H1 (cell line): Measurements from ENCODE around the gene CDRT4. TPM values are rescaled to one million over a fixed set of nuclear protein-coding genes. Genes with fewer than 3 reads are reported as not detected.

ENCODE experiments used
- CTCF ChIA-PET: fragments of 300-600 bp; sonication (Branson Sonifier 250); formaldehyde crosslinking; loops from one replicate; lab custom pipeline; 2021; ENCODE audit not compliant: partially characterized antibody; lab: Charles Lee
- POLR2A ChIA-PET: fragments of 300-600 bp; sonication (Branson Sonifier 250); formaldehyde crosslinking; loops from one replicate; lab custom pipeline; 2021; ENCODE audit warnings: inconsistent platforms; ENCODE audit not compliant: partially characterized antibody; lab: Charles Lee
- DNase-seq, 2 experiments: peaks; one replicate each; pipeline versions ENCODE4 v3.0.0 to v3.0.0-alpha.2; 2010 to 2022; ENCODE audit warnings: low spot score in 2 of 2, low read depth in 1 of 2, mixed read lengths in 1 of 2
- FAIRE-seq: peaks from 2 replicates; lab custom pipeline; 2011; peaks lifted over from hg19 to GRCh38; lab: Jason Lieb, UNC
- H2AFZ ChIP-seq: 2 replicates; pipeline ENCODE4 v1.8.1; 2012; ENCODE audit warnings: low read length, inconsistent platforms
- H2AK5ac ChIP-seq: 2 replicates; pipeline ENCODE4 v1.6.1; 2013; ENCODE audit warnings: low read depth, low read length
- H2BK120ac ChIP-seq: replicated peaks from 2 replicates; pipeline ENCODE3; 2013; ENCODE audit warnings: low read depth, low read length, inconsistent platforms
- H2BK12ac ChIP-seq: 2 replicates; pipeline ENCODE4 v1.6.1; 2013; ENCODE audit warnings: low read depth, low read length
- H2BK15ac ChIP-seq: 2 replicates; pipeline ENCODE4 v1.6.1; 2013; ENCODE audit warnings: low read length
- H2BK20ac ChIP-seq: 2 replicates; pipeline ENCODE4 v1.6.1; 2013; ENCODE audit warnings: low read length
- H2BK5ac ChIP-seq: 2 replicates; pipeline ENCODE4 v1.6.1; 2013; ENCODE audit warnings: low read depth, low read length
- H3K14ac ChIP-seq: 2 replicates; pipeline ENCODE4 v1.6.1; 2013; ENCODE audit warnings: inconsistent platforms; ENCODE audit not compliant: insufficient read length
- H3K18ac ChIP-seq: 2 replicates; pipeline ENCODE4 v1.6.1; 2013; ENCODE audit warnings: low read length; ENCODE audit errors: extremely low read depth
- H3K23ac ChIP-seq: 2 replicates; pipeline ENCODE4 v1.6.1; 2013; ENCODE audit warnings: inconsistent platforms; ENCODE audit not compliant: insufficient read length
- H3K23me2 ChIP-seq: 2 replicates; pipeline ENCODE4 v1.6.1; 2013; ENCODE audit warnings: low read depth, low read length
- H3K27ac ChIP-seq: 2 replicates; pipeline ENCODE4 v1.6.1; 2011; ENCODE audit warnings: low read depth, low read length, inconsistent platforms
- H3K27me3 ChIP-seq, 4 experiments: replicated peaks in 1 of 4; 1 replicate in 1 of 4; 2 replicates in 3 of 4; pipeline versions ENCODE4 v1.6.1 to v1.8.1; 2011 to 2013; ENCODE audit warnings: low read length in 3 of 4, mild to moderate bottlenecking in 3 of 4, inconsistent platforms in 2 of 4, mixed read lengths in 2 of 4, moderate library complexity in 1 of 4; ENCODE audit not compliant: control insufficient read depth in 3 of 4, insufficient read depth in 3 of 4; ENCODE audit errors: extremely low read depth in 1 of 4
- H3K36me3 ChIP-seq, 4 experiments: 2 replicates each; pipeline versions ENCODE4 v1.6.1 to v1.8.1; 2011 to 2013; ENCODE audit warnings: mild to moderate bottlenecking in 4 of 4, low read length in 3 of 4, moderate library complexity in 2 of 4, control low read depth in 1 of 4, inconsistent platforms in 1 of 4; ENCODE audit not compliant: insufficient read depth in 4 of 4, control insufficient read depth in 2 of 4
- H3K4ac ChIP-seq: replicated peaks from 2 replicates; pipeline ENCODE3; 2013; ENCODE audit warnings: low read length, low read depth, mixed read lengths, inconsistent platforms; ENCODE audit not compliant: insufficient read length
- H3K4me1 ChIP-seq, 4 experiments: replicated peaks in 1 of 4; 1 replicate in 1 of 4; 2 replicates in 3 of 4; pipeline versions ENCODE4 v1.6.1 to v1.8.1; 2011 to 2013; ENCODE audit warnings: low read length in 3 of 4, inconsistent platforms in 2 of 4, mixed read lengths in 1 of 4; ENCODE audit not compliant: insufficient read depth in 4 of 4, control insufficient read depth in 3 of 4
- H3K4me2 ChIP-seq, 2 experiments: 2 replicates each; pipeline versions ENCODE4 v1.6.1 to v1.8.1; 2011 to 2013; ENCODE audit warnings: low read depth in 2 of 2, low read length in 2 of 2, control low read depth in 1 of 2, inconsistent platforms in 1 of 2, mild to moderate bottlenecking in 1 of 2; ENCODE audit not compliant: insufficient read depth in 1 of 2
- H3K4me3 ChIP-seq, 4 experiments: fragments of 200-600, 300-600 bp in 1 of 4; sonication (generic), shearing (Covaris generic), sonication (Bioruptor Twin) in 1 of 4; 2 replicates each; pipeline versions ENCODE4 v1.5.1 to v1.8.1; 2011 to 2016; ENCODE audit warnings: low read length in 4 of 4, low read depth in 3 of 4, control low read depth in 2 of 4, inconsistent platforms in 2 of 4, mild to moderate bottlenecking in 2 of 4, mixed read lengths in 1 of 4, moderate library complexity in 1 of 4; ENCODE audit not compliant: insufficient read depth in 2 of 4; ENCODE audit errors: extremely low read depth in 1 of 4
- H3K56ac ChIP-seq: replicated peaks from 2 replicates; pipeline ENCODE3; 2013; ENCODE audit warnings: low read depth, mild to moderate bottlenecking, mixed read lengths, low read length, inconsistent platforms; ENCODE audit not compliant: insufficient read length
- H3K79me1 ChIP-seq: 2 replicates; pipeline ENCODE4 v1.6.1; 2013; ENCODE audit warnings: low read depth, low read length, control low read depth
- H3K79me2 ChIP-seq, 2 experiments: 2 replicates each; pipeline versions ENCODE4 v1.6.1 to v1.8.1; 2012 to 2013; ENCODE audit warnings: low read length in 2 of 2, mild to moderate bottlenecking in 2 of 2, inconsistent platforms in 1 of 2; ENCODE audit not compliant: insufficient read depth in 2 of 2, control insufficient read depth in 1 of 2
- H3K9ac ChIP-seq, 4 experiments: replicated peaks in 1 of 4; 1 replicate in 1 of 4; 2 replicates in 3 of 4; pipeline versions ENCODE4 v1.6.1 to v1.8.1; 2011 to 2013; ENCODE audit warnings: low read depth in 3 of 4, low read length in 3 of 4, control low read depth in 2 of 4, mild to moderate bottlenecking in 2 of 4, moderate library complexity in 2 of 4, inconsistent platforms in 1 of 4; ENCODE audit errors: extremely low read depth in 1 of 4
- H3K9me3 ChIP-seq, 2 experiments: 2 replicates each; pipeline versions ENCODE4 v1.6.1 to v1.8.1; 2012 to 2013; ENCODE audit warnings: mild to moderate bottlenecking in 2 of 2, moderate library complexity in 2 of 2, control low read depth in 1 of 2, inconsistent platforms in 1 of 2, low read depth in 1 of 2, low read length in 1 of 2, mixed read lengths in 1 of 2; ENCODE audit not compliant: insufficient read depth in 2 of 2
- H4K20me1 ChIP-seq, 2 experiments: replicated peaks in 1 of 2; 2 replicates each; pipeline versions ENCODE3 to v1.8.1; 2011 to 2013; ENCODE audit warnings: inconsistent platforms in 2 of 2, low read length in 2 of 2, mild to moderate bottlenecking in 1 of 2; ENCODE audit not compliant: insufficient read depth in 2 of 2, control insufficient read depth in 1 of 2
- H4K5ac ChIP-seq: 2 replicates; pipeline ENCODE4 v1.6.1; 2013; ENCODE audit warnings: low read length, low read depth, mixed read lengths, inconsistent platforms; ENCODE audit not compliant: insufficient read length
- H4K8ac ChIP-seq: 2 replicates; pipeline ENCODE4 v1.8.0; 2013; ENCODE audit warnings: mild to moderate bottlenecking, moderate library complexity, low read length, inconsistent platforms; ENCODE audit not compliant: insufficient read depth; ENCODE audit errors: extremely low read depth
- H4K91ac ChIP-seq: replicated peaks from 2 replicates; pipeline ENCODE3; 2013; ENCODE audit warnings: low read length, mixed read lengths, inconsistent platforms; ENCODE audit not compliant: insufficient read length
- BACH1 ChIP-seq: IDR thresholded peaks from 2 replicates; pipeline ENCODE4 v1.6.1; 2012; ENCODE audit warnings: low read length, improper control_type of control experiment
- CREB1 ChIP-seq: IDR thresholded peaks from 2 replicates; pipeline ENCODE4 v1.6.1; 2012; ENCODE audit warnings: inconsistent platforms
- E2F6 ChIP-seq: IDR thresholded peaks from 2 replicates; pipeline ENCODE4 v1.6.1; 2012; ENCODE audit warnings: inconsistent platforms
- FOSL1 ChIP-seq: IDR thresholded peaks from 2 replicates; pipeline ENCODE4 v1.6.1; 2011; ENCODE audit warnings: mild to moderate bottlenecking, low read depth, low read length, moderate library complexity; ENCODE audit not compliant: insufficient read depth
- GTF2F1 ChIP-seq: IDR thresholded peaks from 2 replicates; pipeline ENCODE4 v1.6.1; 2012; ENCODE audit warnings: low read depth, low read length, improper control_type of control experiment, borderline replicate concordance
- KDM4A ChIP-seq: IDR thresholded peaks from one replicate; pipeline ENCODE4 v1.7.1; 2012; ENCODE audit warnings: low read depth, mild to moderate bottlenecking, moderate library complexity, low read length, inconsistent platforms; ENCODE audit not compliant: severe bottlenecking
- MAX ChIP-seq: IDR thresholded peaks from 2 replicates; pipeline ENCODE4 v1.6.1; 2012; ENCODE audit warnings: inconsistent platforms
- PHF8 ChIP-seq: fragments of 200-600 bp; sonication (generic); conservative IDR thresholded peaks from 2 replicates; pipeline ENCODE4 v1.7.1; 2012; ENCODE audit warnings: low read depth, mild to moderate bottlenecking, inconsistent platforms, low read length, moderate library complexity
- POLR2A ChIP-seq, 2 experiments: IDR thresholded peaks; 1 replicate in 1 of 2; 2 replicates in 1 of 2; pipeline ENCODE4 v1.6.1; 2011; ENCODE audit warnings: low read depth in 2 of 2, low read length in 2 of 2, mild to moderate bottlenecking in 2 of 2; ENCODE audit errors: control extremely low read depth in 1 of 2
- POU5F1 ChIP-seq: IDR thresholded peaks from 2 replicates; pipeline ENCODE4 v1.6.1; 2011; ENCODE audit warnings: low read depth, mild to moderate bottlenecking, low read length, moderate library complexity
- RNF2 ChIP-seq: fragments of 200-900, 300-1000 bp; sonication (generic); IDR thresholded peaks from 2 replicates; pipeline ENCODE4 v1.7.1; 2016; ENCODE audit warnings: borderline replicate concordance, low read depth, mild to moderate bottlenecking, antibody characterized with exemption, low read length; ENCODE audit not compliant: poor library complexity, severe bottlenecking; ENCODE audit errors: missing control alignments
- SIX5 ChIP-seq: IDR thresholded peaks from 2 replicates; pipeline ENCODE4 v1.6.1; 2011; ENCODE audit warnings: mild to moderate bottlenecking, low read depth, low read length
- SP2 ChIP-seq: IDR thresholded peaks from 2 replicates; pipeline ENCODE4 v1.6.1; 2012; ENCODE audit warnings: mild to moderate bottlenecking, low read length, inconsistent platforms
- WGBS, 2 experiments: shearing (Covaris generic) in 1 of 2; methylation state at CpG; one replicate each; pipeline versions ENCODE4 v1.1.6 to v1.1.7; 2013 to 2015; ENCODE audit warnings: low lambda C conversion rate in 2 of 2, mixed read lengths in 2 of 2, inconsistent platforms in 1 of 2, low coverage in 1 of 2, missing lambda C conversion rate in 1 of 2; ENCODE audit not compliant: insufficient replicate concordance in 2 of 2, insufficient coverage in 1 of 2, insufficient read length in 1 of 2; ENCODE audit errors: extremely low coverage in 1 of 2, missing lambda C conversion rate in 1 of 2; 5-methylcytosine and 5-hydroxymethylcytosine counted together
- polyA plus RNA-seq, 7 experiments: library from polyadenylated mRNA; depleted of rRNA in 3 of 7; stranded (reverse) in 5 of 7; unstranded in 2 of 7; fragments of >200 nt in 5 of 7; fragments of 200-250 nt in 2 of 7; gene quantifications; 1 replicate in 5 of 7; 2 replicates in 1 of 7; 4 replicates in 1 of 7; pipeline versions ENCODE4 v1.2.1 to v1.2.3, GENCODE V29; 2011 to 2013; ENCODE audit warnings: missing spikeins in 2 of 7, mixed read lengths in 2 of 7
- total RNA-seq: library from RNA; stranded (reverse); fragmentation: NEBNext Ultra II Directional; extraction: Animal tissue kit (Norgen Biotek cat#: 25700); gene quantifications from 2 replicates; pipeline ENCODE4 v1.2.1, GENCODE V29; 2021

The CDRT4 gene
- total and polyA plus RNA-seq, 2 of the 8 experiments (the other 6 are each of a cell fraction or from before 2014, with no cell fraction given): 2.6 to 5.6 TPM

- Histone ChIP-seq H3K4me1 (no peaks in the 10 kb centered on the region), H4K20me1 (no peaks in the 10 kb centered on the region), H2AK5ac (no peak overlapping the region), H4K5ac (no peak overlapping the region), H3K27me3 (no peaks in the 10 kb centered on the region), H3K23me2 (no peaks in the 10 kb centered on the region), H3K79me2 (no peaks in the 10 kb centered on the region), H3K4me2 (no peak overlapping the region), H3K56ac (no peak overlapping the region), H3K4ac (no peak overlapping the region), H3K36me3 (no peaks in the 10 kb centered on the region; a peak in 1 of 8 replicates), H3K23ac (no peak overlapping the region), H3K18ac (no peak overlapping the region), H4K8ac (peak overlapping the region; percentile 8; the same call in 1 of the 2 replicates), H3K79me1 (no peaks in the 10 kb centered on the region), H3K9me3 (no peaks in the 10 kb centered on the region), H4K91ac (no peak overlapping the region), H2BK5ac (no peak overlapping the region), H3K9ac (no peak overlapping the region), H2BK12ac (no peak overlapping the region), H2BK120ac (no peak overlapping the region), H3K14ac (no peak overlapping the region), H3K4me3 (no peak overlapping the region), H2BK20ac (no peak overlapping the region), H2BK15ac (no peak overlapping the region), H3K27ac (no peak overlapping the region), H2AFZ (no peak overlapping the region)
- FAIRE-seq (no peak), DNase-seq (no peak)
- ChIA-PET POLR2A (interaction anchor here (1.0 kb wide), 1 partner anchor 12 kb away, joined by 4 read pairs; no protein-coding TSS in a partner anchor), CTCF (interaction anchor here (1.2 to 5.5 kb wide), 4 partner anchors 8 to 188 kb away, joined by 3 to 35 read pairs (median 25); no protein-coding TSS in a partner anchor)
- 91% methylated on average over 6 of the region's 6 CpGs; no CpG with 5 or more reads in 1 of the 2 experiments for WGBS, 2 experiments
- no peak for TF ChIP-seq E2F6
- TF ChIP-seq POU5F1: no peak
- TF ChIP-seq SIX5: no peak
- no peak for TF ChIP-seq SP2
- TF ChIP-seq GTF2F1: no peak
- no peak for TF ChIP-seq POLR2A (IDR thresholded peaks at IDR 0.05; ENCODE audit: control extremely low read depth in 1 of 2, low read depth in 2 of 2, low read length in 2 of 2)
- no peak for TF ChIP-seq MAX
- TF ChIP-seq KDM4A: no peak
- no peak for TF ChIP-seq RNF2
- TF ChIP-seq PHF8: no peak
- no peak for TF ChIP-seq BACH1
- TF ChIP-seq FOSL1: no peak
- no peak for TF ChIP-seq CREB1
Observed at GRCh38 chr17:15447928-15448579, 19.4 kb downstream of the CDRT4 start.
